22Rv1 (cell line): ENCODE measurements around the gene GBE1.

ENCODE experiments used
- ZFX ChIP-seq: fragments of 450-650 bp; IDR thresholded peaks from 2 replicates; pipeline ENCODE4 v1.6.1; 2017; ENCODE audit warnings: antibody characterized with exemption, borderline replicate concordance
- TF ChIP-seq, protein P1 (sequence below): fragments of 450-650 bp; IDR thresholded peaks from 2 replicates; pipeline ENCODE4 v1.5.1; 2017; ENCODE audit warnings: mild to moderate bottlenecking

- TF ChIP-seq, protein P1, sequence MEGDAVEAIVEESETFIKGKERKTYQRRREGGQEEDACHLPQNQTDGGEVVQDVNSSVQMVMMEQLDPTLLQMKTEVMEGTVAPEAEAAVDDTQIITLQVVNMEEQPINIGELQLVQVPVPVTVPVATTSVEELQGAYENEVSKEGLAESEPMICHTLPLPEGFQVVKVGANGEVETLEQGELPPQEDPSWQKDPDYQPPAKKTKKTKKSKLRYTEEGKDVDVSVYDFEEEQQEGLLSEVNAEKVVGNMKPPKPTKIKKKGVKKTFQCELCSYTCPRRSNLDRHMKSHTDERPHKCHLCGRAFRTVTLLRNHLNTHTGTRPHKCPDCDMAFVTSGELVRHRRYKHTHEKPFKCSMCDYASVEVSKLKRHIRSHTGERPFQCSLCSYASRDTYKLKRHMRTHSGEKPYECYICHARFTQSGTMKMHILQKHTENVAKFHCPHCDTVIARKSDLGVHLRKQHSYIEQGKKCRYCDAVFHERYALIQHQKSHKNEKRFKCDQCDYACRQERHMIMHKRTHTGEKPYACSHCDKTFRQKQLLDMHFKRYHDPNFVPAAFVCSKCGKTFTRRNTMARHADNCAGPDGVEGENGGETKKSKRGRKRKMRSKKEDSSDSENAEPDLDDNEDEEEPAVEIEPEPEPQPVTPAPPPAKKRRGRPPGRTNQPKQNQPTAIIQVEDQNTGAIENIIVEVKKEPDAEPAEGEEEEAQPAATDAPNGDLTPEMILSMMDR: no peak
- TF ChIP-seq ZFX: no peak
Measured at GRCh38 chr3:81468391-81468790, 293.1 kb downstream of the GBE1 start.
